Astrocyte of the cerebellum (primary cell): Measurements from ENCODE around the gene ABCG2.
A peak's percentile ranks its signal among the peaks of the same experiment; 100 is the strongest.

Experiments used
- DNase-seq: peaks from one replicate; pipeline ENCODE4 v3.0.0-alpha.2; 2011; ENCODE audit warnings: low read depth
- H3K4me3 ChIP-seq: 2 replicates; pipeline ENCODE4 v1.5.1; 2011; ENCODE audit warnings: mild to moderate bottlenecking, low read depth, low read length, moderate library complexity
- CTCF ChIP-seq: IDR thresholded peaks from 2 replicates; pipeline ENCODE4 v1.5.1; 2012; ENCODE audit warnings: low read length, low read depth, moderate library complexity, mild to moderate bottlenecking; ENCODE audit errors: missing control alignments
- in situ Hi-C: cut with HindIII; loops from 2 replicates; pipeline ENCODE4 v1.10.0; 2017; ENCODE audit warnings: low sequenced_read_pairs

ABCG2 gene

DNA sequence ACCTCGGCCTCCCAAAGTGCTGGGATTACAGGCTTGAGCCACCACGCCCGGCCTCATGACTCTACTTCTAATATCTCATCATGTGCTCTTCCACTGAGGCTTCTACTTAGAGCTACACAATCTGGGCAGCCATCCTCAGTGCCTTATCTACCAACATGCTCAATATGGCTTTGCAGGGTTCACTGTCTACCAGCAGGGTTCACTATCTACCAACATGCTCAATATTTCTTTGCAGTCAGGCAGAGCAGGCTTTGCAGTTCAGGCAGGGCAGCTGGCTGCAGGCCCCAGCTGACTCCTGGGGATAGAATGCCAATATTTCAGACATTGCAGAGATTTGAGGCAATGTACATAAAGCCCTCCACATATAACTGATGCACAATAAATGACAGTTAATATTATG, 103.5 kb downstream of the ABCG2 start:
- in situ Hi-C loops, result no loop called here
- peak; percentile 54 for TF ChIP-seq CTCF
- DNase-seq, result no peak
- H3K4me3 ChIP-seq, result no peak overlapping the region

- DNase-seq, result no peak
- no peak overlapping the region for H3K4me3 ChIP-seq
- in situ Hi-C loops, result no loop called here
- no peak for TF ChIP-seq CTCF
Measured at GRCh38 chr4:88054229-88054628, 104.2 kb downstream of the ABCG2 start.

DNA sequence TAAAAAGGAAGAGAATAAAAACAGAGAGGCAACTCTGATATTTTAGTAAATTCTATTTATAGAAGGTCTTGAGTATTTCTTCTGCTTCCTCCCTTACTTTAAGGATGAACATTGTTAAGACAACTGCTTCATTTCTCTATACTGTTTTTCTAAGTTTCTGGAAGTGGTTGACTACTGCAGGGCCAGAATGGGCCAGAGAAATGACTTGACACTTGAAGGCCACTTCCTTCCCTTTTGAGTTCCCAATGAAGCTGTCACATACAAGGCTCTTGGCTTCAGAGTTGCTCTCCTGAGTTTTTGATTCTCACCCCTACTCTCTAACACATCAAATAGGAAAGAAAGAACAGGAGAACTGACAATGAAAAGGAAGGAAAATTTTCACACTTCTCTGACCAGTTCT, 113.4 kb downstream of the ABCG2 start:
- in situ Hi-C loops, result loop anchor here (25.0 kb wide), 1 partner anchor 467 kb away; the partner anchor contains the start of gene PYURF
- H3K4me3 ChIP-seq, result no peak overlapping the region
- no peak for DNase-seq
- no peak for TF ChIP-seq CTCF

GRCh38 chr4:88043586-88044340, 114.7 kb downstream of the ABCG2 start:
- no peak for DNase-seq
- no peak overlapping the region for H3K4me3 ChIP-seq
- TF ChIP-seq CTCF, result no peak
- in situ Hi-C loops, result loop anchor here (25.0 kb wide), 1 partner anchor 469 kb away; the partner anchor contains the start of gene PYURF

GRCh38 chr4:88043001-88043400, 115.4 kb downstream of the ABCG2 start:
- DNase-seq, result no peak
- in situ Hi-C loops, result loop anchor here (25.0 kb wide), 1 partner anchor 469 kb away; the partner anchor contains the start of gene PYURF
- no peak for TF ChIP-seq CTCF
- no peak overlapping the region for H3K4me3 ChIP-seq

- H3K4me3 ChIP-seq, result no peak overlapping the region
- TF ChIP-seq CTCF, result no peak
- no peak for DNase-seq
- in situ Hi-C loops, result loop anchor here (25.0 kb wide), 1 partner anchor 471 kb away; the partner anchor contains the start of gene PYURF
Measured at GRCh38 chr4:88041626-88042025, 116.8 kb downstream of the ABCG2 start.
